Ascending aorta (tissue), 2 donors: ENCODE measurements around the gene UNC5A. TPM values are rescaled to one million over a fixed set of nuclear protein-coding genes. Genes with fewer than 3 reads are reported as not detected.

Source experiments
- DNase-seq, 2 donors: peaks; one replicate each; pipeline ENCODE4 v3.0.0-alpha.2; 2019; ENCODE audit warnings: low spot score in 2 of 2
- H3K27ac ChIP-seq, 2 donors: fragments of 200-600 bp; sonication (generic); one replicate each; pipeline ENCODE4 v1.5.1; 2016 to 2017; ENCODE audit warnings: mild to moderate bottlenecking in 1 of 2
- H3K27me3 ChIP-seq: fragments of 200-600 bp; sonication (generic); one replicate; pipeline ENCODE4 v1.5.1; 2017
- H3K36me3 ChIP-seq, 2 donors: fragments of 200-600 bp; sonication (generic); one replicate each; pipeline ENCODE4 v1.5.1; 2016
- H3K4me1 ChIP-seq, 2 donors: fragments of 200-600 bp; sonication (generic); one replicate each; pipeline ENCODE4 v1.5.1; 2016 to 2017; ENCODE audit warnings: mild to moderate bottlenecking in 1 of 2
- H3K4me3 ChIP-seq, 2 donors: fragments of 200-600 bp; sonication (generic); one replicate each; pipeline ENCODE4 v1.5.1; 2016 to 2017; ENCODE audit warnings: mild to moderate bottlenecking in 1 of 2
- H3K9me3 ChIP-seq, 2 donors: fragments of 200-600 bp; sonication (generic); one replicate each; pipeline ENCODE4 v1.5.1; 2016
- CTCF ChIP-seq, 3 experiments: fragments of 200-600 bp in 2 of 3; fragments of 450-650 bp in 1 of 3; sonication (generic) in 2 of 3; IDR thresholded peaks; one replicate each; pipeline ENCODE4 v1.5.1; 2016 to 2019; ENCODE audit warnings: antibody characterized with exemption in 3 of 3, mild to moderate bottlenecking in 1 of 3, moderate library complexity in 1 of 3
- intact Hi-C: fragments of 100-400 bp; cut with DNase I; formaldehyde crosslinking; loops from one replicate; pipeline ENCODE4 v1.15.1; 2023
- total RNA-seq: library from RNA; depleted of rRNA; stranded (reverse); fragments of >200 nt; gene quantifications from one replicate; pipeline ENCODE4 v1.1.0, GENCODE V29; 2016

The UNC5A gene
- total RNA-seq, 1 donor from 2014 or later, result not detected

DNA sequence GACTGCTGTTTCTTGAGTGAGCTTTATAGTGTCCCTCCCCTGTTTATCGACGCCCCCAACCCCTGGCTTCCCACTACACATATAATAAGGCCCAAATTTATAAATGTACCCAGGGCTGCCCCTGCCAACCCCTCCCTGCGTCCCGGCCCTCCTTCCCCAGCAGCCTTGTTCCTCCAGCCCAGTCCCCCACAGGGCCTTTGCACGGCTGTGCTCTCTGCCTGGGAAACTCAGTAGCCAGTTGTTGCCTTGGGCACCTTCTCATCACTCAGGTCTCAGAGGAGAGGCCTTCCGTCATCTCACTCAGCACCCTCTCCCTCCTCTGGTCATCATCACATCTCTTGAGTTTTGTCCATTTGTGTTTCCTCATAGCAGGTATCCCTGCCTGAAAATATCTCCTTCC lies 15.8 kb upstream of the UNC5A start:
- intact Hi-C loops, result no loop called here
- Histone ChIP-seq H3K27ac (no peak overlapping the region), H3K9me3 (no peaks in the 10 kb centered on the region), H3K36me3 (no peaks in the 10 kb centered on the region), H3K27me3 (no peaks in the 10 kb centered on the region), H3K4me3 (no peak overlapping the region), H3K4me1 (no peaks in the 10 kb centered on the region)
- no peak for DNase-seq
- TF ChIP-seq CTCF (IDR thresholded peaks at IDR 0.05), result no peak

DNA sequence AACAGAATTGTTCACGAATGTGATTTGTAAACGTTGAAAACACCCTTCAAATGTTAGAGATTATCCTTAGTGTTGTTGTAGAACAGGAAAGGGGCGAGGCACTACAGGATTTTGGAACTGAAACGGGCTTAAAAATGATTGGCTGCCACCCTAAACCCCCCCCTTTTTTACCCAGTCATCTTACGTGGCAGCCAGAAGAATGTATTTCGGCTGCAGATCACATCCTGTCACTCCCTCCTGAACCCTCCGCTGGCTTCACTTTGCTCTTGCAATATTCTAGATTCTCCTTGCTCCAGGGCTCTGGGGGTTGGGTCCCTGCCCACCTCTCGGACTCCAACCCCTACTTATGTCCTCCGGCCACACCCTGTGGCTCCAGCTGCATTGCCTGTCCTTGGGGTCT lies 13.9 kb upstream of the UNC5A start:
- TF ChIP-seq CTCF (IDR thresholded peaks at IDR 0.05), result no peak
- H3K9me3 ChIP-seq, result no peaks in the 10 kb centered on the region
- no peaks in the 10 kb centered on the region for H3K36me3 ChIP-seq
- H3K27me3 ChIP-seq, result no peaks in the 10 kb centered on the region
- no peak overlapping the region for H3K27ac ChIP-seq
- no peak overlapping the region for H3K4me3 ChIP-seq
- DNase-seq, result no peak
- H3K4me1 ChIP-seq, result no peaks in the 10 kb centered on the region
- intact Hi-C loops, result no loop called here

- intact Hi-C loops, result no loop called here
- TF ChIP-seq CTCF (IDR thresholded peaks at IDR 0.05), result no peak
- Histone ChIP-seq H3K36me3 (no peaks in the 10 kb centered on the region), H3K27me3 (no peaks in the 10 kb centered on the region), H3K4me1 (no peaks in the 10 kb centered on the region), H3K27ac (no peak overlapping the region), H3K4me3 (no peak overlapping the region), H3K9me3 (no peaks in the 10 kb centered on the region)
- DNase-seq, result no peak
Observed at GRCh38 chr5:176796970-176797369, 13.4 kb upstream of the UNC5A start.

- TF ChIP-seq CTCF (IDR thresholded peaks at IDR 0.05), result no peak
- H3K9me3 ChIP-seq, result no peaks in the 10 kb centered on the region
- H3K27ac ChIP-seq, result no peak overlapping the region
- no peak for DNase-seq
- H3K4me3 ChIP-seq, result no peak overlapping the region
- intact Hi-C loops, result no loop called here
- no peaks in the 10 kb centered on the region for H3K4me1 ChIP-seq
- no peaks in the 10 kb centered on the region for H3K36me3 ChIP-seq
- H3K27me3 ChIP-seq, result no peaks in the 10 kb centered on the region
Observed at GRCh38 chr5:176797456-176798050, 12.8 kb upstream of the UNC5A start.

DNA sequence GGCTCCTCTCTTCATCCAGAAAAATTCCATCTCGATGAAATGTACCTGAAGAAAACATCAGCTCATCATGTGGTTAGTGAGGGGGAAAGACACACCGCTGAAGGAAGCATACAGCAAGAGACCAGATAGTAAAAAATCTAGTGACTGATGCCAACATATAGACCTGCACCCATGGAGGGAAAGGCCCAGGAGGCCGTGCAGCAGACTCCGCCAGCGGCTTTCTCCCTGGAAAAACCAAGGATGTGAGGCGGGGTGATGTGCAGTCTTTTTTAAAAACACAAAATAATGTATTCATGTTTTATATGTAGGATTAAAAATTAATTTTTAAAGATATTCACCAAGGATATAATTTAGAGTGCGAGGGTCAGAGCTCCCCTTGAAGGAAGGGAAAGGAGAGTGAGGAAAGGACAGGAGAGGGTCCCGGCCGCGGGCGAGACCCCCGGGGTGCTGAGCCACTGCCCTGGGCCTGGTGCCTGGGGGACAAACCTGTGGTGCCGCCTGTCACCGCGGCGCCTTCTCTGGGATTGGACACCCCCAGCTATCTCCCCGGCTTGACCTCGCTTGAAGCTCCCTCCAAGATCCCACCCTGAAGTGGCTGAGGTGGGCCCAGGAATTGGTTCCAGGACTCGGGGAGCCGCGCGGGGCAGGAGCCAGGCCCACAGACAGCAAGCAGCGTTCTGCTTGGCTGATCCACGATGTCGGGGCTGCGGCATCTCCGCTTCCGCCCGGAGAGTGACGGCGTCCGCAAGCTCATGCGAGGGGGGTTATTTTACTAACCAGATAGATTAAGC lies 12.1 kb upstream of the UNC5A start:
- no peak overlapping the region for H3K27ac ChIP-seq
- H3K9me3 ChIP-seq, result no peaks in the 10 kb centered on the region
- no peak for DNase-seq
- no peaks in the 10 kb centered on the region for H3K36me3 ChIP-seq
- intact Hi-C loops, result no loop called here
- H3K27me3 ChIP-seq, result no peaks in the 10 kb centered on the region
- no peak overlapping the region for H3K4me3 ChIP-seq
- TF ChIP-seq CTCF (IDR thresholded peaks at IDR 0.05), result no peak
- H3K4me1 ChIP-seq, result no peaks in the 10 kb centered on the region
